Smooth muscle cell (in vitro differentiated cells): ENCODE data around the gene S100A16. TPM values are rescaled to one million over a fixed set of nuclear protein-coding genes. Genes with fewer than 3 reads are reported as not detected.
A peak's percentile ranks its signal among the peaks of the same experiment; 100 is the strongest.

Source experiments
- DNase-seq: peaks from one replicate; lab custom pipeline; 2025; ENCODE audit not compliant: unreplicated experiment; lab: John Stamatoyannopoulos, UW
- H2AFZ ChIP-seq: fragments of 200-600 bp; sonication (generic); 2 replicates; pipeline ENCODE4 v1.6.0; 2016; ENCODE audit warnings: antibody characterized with exemption, low read depth, mild to moderate bottlenecking
- H3F3A ChIP-seq: fragments of 200-600 bp; sonication (generic); 2 replicates; pipeline ENCODE4 v1.6.0; 2017; ENCODE audit warnings: antibody characterized with exemption, low read depth
- H3K27ac ChIP-seq: fragments of 200-600 bp; sonication (generic); 2 replicates; pipeline ENCODE4 v1.5.1; 2016; ENCODE audit warnings: low read depth, mild to moderate bottlenecking
- H3K27me3 ChIP-seq: fragments of 200-600 bp; sonication (generic); 2 replicates; pipeline ENCODE4 v1.6.1; 2016; ENCODE audit warnings: low read depth, mild to moderate bottlenecking
- H3K36me3 ChIP-seq: fragments of 200-600 bp; sonication (generic); 2 replicates; pipeline ENCODE4 v1.5.1; 2016; ENCODE audit warnings: low read depth
- H3K4me1 ChIP-seq: fragments of 200-600 bp; sonication (generic); 2 replicates; pipeline ENCODE4 v1.5.1; 2016; ENCODE audit warnings: low read depth
- H3K4me2 ChIP-seq: fragments of 200-600 bp; sonication (generic); 2 replicates; pipeline ENCODE4 v1.6.0; 2016; ENCODE audit warnings: mild to moderate bottlenecking
- H3K4me3 ChIP-seq: fragments of 200-600 bp; sonication (generic); 2 replicates; pipeline ENCODE4 v1.5.1; 2016; ENCODE audit warnings: mild to moderate bottlenecking
- H3K79me2 ChIP-seq: fragments of 200-600 bp; sonication (generic); 2 replicates; pipeline ENCODE4 v1.6.0; 2016; ENCODE audit warnings: low read depth, mild to moderate bottlenecking
- H3K9ac ChIP-seq: fragments of 200-600 bp; sonication (generic); 2 replicates; pipeline ENCODE4 v1.6.0; 2016; ENCODE audit warnings: low read depth
- H3K9me3 ChIP-seq: fragments of 200-600 bp; sonication (generic); replicated peaks from 2 replicates; pipeline ENCODE4 v1.5.1; 2016; ENCODE audit warnings: low read depth
- H4K20me1 ChIP-seq: fragments of 200-600 bp; sonication (generic); 2 replicates; pipeline ENCODE4 v1.6.0; 2016; ENCODE audit warnings: low read depth
- CTCF ChIP-seq: fragments of 200-600 bp; sonication (generic); IDR thresholded peaks from 2 replicates; pipeline ENCODE4 v1.5.1; 2017; ENCODE audit warnings: borderline replicate concordance, mild to moderate bottlenecking, antibody characterized with exemption; ENCODE audit not compliant: insufficient read depth, poor library complexity, severe bottlenecking
- whole genome bisulfite sequencing: methylation state at CpG from one replicate; pipeline ENCODE4 v1.1.7; 2016; ENCODE audit warnings: low lambda C conversion rate; 5-methylcytosine and 5-hydroxymethylcytosine counted together
- polyA plus RNA-seq: library from polyadenylated mRNA; unstranded; fragments of >200 nt; fragmentation: Nextera tagmentation; extraction: Ambion mirVana; gene quantifications from 2 replicates; pipeline ENCODE4 v1.2.1, GENCODE V29; 2016
- total RNA-seq: library from RNA; depleted of rRNA; stranded (reverse); fragments of >200 nt; gene quantifications from 2 replicates; pipeline ENCODE4 v1.2.3, GENCODE V29; 2014

S100A16 gene
- total and polyA plus RNA-seq, 2 experiments from 2014 or later, result 238 to 302 TPM

- 95% methylated on average over 7 of the region's 7 CpGs for WGBS
- no peak for TF ChIP-seq CTCF
- H3K36me3 ChIP-seq, result no peaks in the 10 kb centered on the region
- peaks cover 23% of the 10 kb centered on the region for H3K4me1 ChIP-seq
- H3K27me3 ChIP-seq, result no peaks in the 10 kb centered on the region
- no peak overlapping the region for H3K4me3 ChIP-seq
- no peak overlapping the region for H3K27ac ChIP-seq
- no peak for DNase-seq
- H3K9ac ChIP-seq, result no peak overlapping the region
- H3F3A ChIP-seq, result no peaks in the 10 kb centered on the region
- no peak overlapping the region for H2AFZ ChIP-seq
- H4K20me1 ChIP-seq, result peaks cover 11% of the 10 kb centered on the region
- no peaks in the 10 kb centered on the region for H3K9me3 ChIP-seq
- H3K79me2 ChIP-seq, result peaks cover 19% of the 10 kb centered on the region
- H3K4me2 ChIP-seq, result no peak overlapping the region
Observed at GRCh38 chr1:153630384-153630783, 17.4 kb upstream of the S100A16 start.

GRCh38 chr1:153629971-153630370, 17.0 kb upstream of the S100A16 start:
- DNase-seq, result no peak
- Histone ChIP-seq H2AFZ (no peak overlapping the region), H3K4me2 (peak overlapping the region; percentile 13), H3K4me3 (no peak overlapping the region), H3K27ac (peak overlapping the region; percentile 24), H3K27me3 (no peaks in the 10 kb centered on the region), H4K20me1 (peaks cover 7% of the 10 kb centered on the region), H3F3A (no peaks in the 10 kb centered on the region), H3K36me3 (no peaks in the 10 kb centered on the region), H3K79me2 (peaks cover 15% of the 10 kb centered on the region), H3K9ac (no peak overlapping the region), H3K4me1 (peaks cover 18% of the 10 kb centered on the region), H3K9me3 (no peaks in the 10 kb centered on the region)
- TF ChIP-seq CTCF, result no peak
- WGBS, result 50% methylated on average over 1 of the region's 1 CpG

- H3K9me3 ChIP-seq, result no peaks in the 10 kb centered on the region
- WGBS, result 96% methylated on average over 5 of the region's 5 CpGs
- peaks cover 8% of the 10 kb centered on the region for H3K79me2 ChIP-seq
- H3K36me3 ChIP-seq, result no peaks in the 10 kb centered on the region
- H3K9ac ChIP-seq, result no peak overlapping the region
- H3K27ac ChIP-seq, result peak overlapping the region; percentile 24
- H3K4me1 ChIP-seq, result peaks cover 17% of the 10 kb centered on the region
- H3K4me2 ChIP-seq, result peak overlapping the region; percentile 13
- no peaks in the 10 kb centered on the region for H3K27me3 ChIP-seq
- H3F3A ChIP-seq, result no peaks in the 10 kb centered on the region
- no peak overlapping the region for H2AFZ ChIP-seq
- DNase-seq, result no peak
- H3K4me3 ChIP-seq, result no peak overlapping the region
- TF ChIP-seq CTCF, result no peak
- no peaks in the 10 kb centered on the region for H4K20me1 ChIP-seq
Observed at GRCh38 chr1:153629343-153629665, 16.4 kb upstream of the S100A16 start.

GRCh38 chr1:153628638-153629342, 15.9 kb upstream of the S100A16 start:
- Histone ChIP-seq H3K36me3 (peaks cover under 1% of the 10 kb centered on the region), H3K9me3 (no peaks in the 10 kb centered on the region), H3F3A (no peaks in the 10 kb centered on the region), H3K4me3 (no peak overlapping the region), H4K20me1 (no peaks in the 10 kb centered on the region), H3K4me2 (no peak overlapping the region), H3K79me2 (peaks cover 6% of the 10 kb centered on the region), H3K4me1 (peaks cover 17% of the 10 kb centered on the region), H3K27me3 (no peaks in the 10 kb centered on the region), H2AFZ (no peak overlapping the region), H3K27ac (peak overlapping the region; percentile 24), H3K9ac (no peak overlapping the region)
- DNase-seq, result no peak
- no peak for TF ChIP-seq CTCF
- 93% methylated on average over 6 of the region's 6 CpGs for WGBS
